OCI-LY3 (cell line): ENCODE results near the gene FBXL15.

Source experiments
- H2AFZ ChIP-seq: fragments of 200-600, 300-600 bp; shearing (Covaris generic); 2 replicates; pipeline ENCODE4 v1.6.0; 2014; ENCODE audit warnings: antibody characterized with exemption, low read depth, low read length
- H3K27ac ChIP-seq: fragments of 200-600, 300-600 bp; sonication (generic); 2 replicates; pipeline ENCODE4 v1.5.1; 2014; ENCODE audit warnings: mild to moderate bottlenecking, low read length, moderate library complexity, mixed read lengths
- H3K27me3 ChIP-seq: fragments of 200-600, 300-600 bp; sonication (generic); 2 replicates; pipeline ENCODE4 v1.6.1; 2014; ENCODE audit warnings: low read depth, low read length, mixed read lengths
- H3K36me3 ChIP-seq: fragments of 200-600, 300-600 bp; sonication (generic); replicated peaks from 2 replicates; pipeline ENCODE3; 2014; ENCODE audit warnings: low read depth, low read length, mixed read lengths
- H3K4me1 ChIP-seq: fragments of 300-600, 200-600 bp; sonication (generic); 2 replicates; pipeline ENCODE4 v1.6.1; 2014; ENCODE audit warnings: low read length, mixed read lengths
- H3K4me2 ChIP-seq: fragments of 200-600, 300-600 bp; sonication (generic); 2 replicates; pipeline ENCODE4 v1.6.1; 2014; ENCODE audit warnings: low read length, mixed read lengths
- H3K4me3 ChIP-seq: fragments of 300-600, 200-600 bp; sonication (generic); 2 replicates; pipeline ENCODE4 v1.5.1; 2014; ENCODE audit warnings: antibody characterized with exemption, mild to moderate bottlenecking, low read length, moderate library complexity
- H3K79me2 ChIP-seq: fragments of 300-600, 200-600 bp; shearing (Covaris generic); 2 replicates; pipeline ENCODE4 v1.6.1; 2014; ENCODE audit warnings: mild to moderate bottlenecking, low read length, mixed read lengths
- H3K9ac ChIP-seq: fragments of 300-600, 200-600 bp; shearing (Covaris generic); 2 replicates; pipeline ENCODE4 v1.6.0; 2014; ENCODE audit warnings: mild to moderate bottlenecking, low read length, moderate library complexity
- H3K9me3 ChIP-seq: fragments of 200-600, 300-600 bp; shearing (Covaris generic); 2 replicates; pipeline ENCODE4 v1.6.1; 2014; ENCODE audit warnings: low read length, mixed read lengths; ENCODE audit not compliant: insufficient read depth
- H4K20me1 ChIP-seq: fragments of 200-600, 300-600 bp; sonication (generic); 2 replicates; pipeline ENCODE4 v1.6.1; 2016; ENCODE audit warnings: low read length, mixed read lengths; ENCODE audit not compliant: insufficient read depth
- EZH2phosphoT487 ChIP-seq: fragments of 200-600 bp; shearing (Covaris generic); IDR thresholded peaks from 2 replicates; pipeline ENCODE4 v1.6.1; 2018; ENCODE audit warnings: antibody characterized with exemption, mixed run types, low read depth
- TF ChIP-seq, protein P1 (sequence below): fragments of 200-600, 300-600 bp; sonication (generic); IDR thresholded peaks from 2 replicates; pipeline ENCODE4 v1.5.1; 2014; ENCODE audit warnings: antibody characterized with exemption, low read length, low read depth

Gene FBXL15

DNA sequence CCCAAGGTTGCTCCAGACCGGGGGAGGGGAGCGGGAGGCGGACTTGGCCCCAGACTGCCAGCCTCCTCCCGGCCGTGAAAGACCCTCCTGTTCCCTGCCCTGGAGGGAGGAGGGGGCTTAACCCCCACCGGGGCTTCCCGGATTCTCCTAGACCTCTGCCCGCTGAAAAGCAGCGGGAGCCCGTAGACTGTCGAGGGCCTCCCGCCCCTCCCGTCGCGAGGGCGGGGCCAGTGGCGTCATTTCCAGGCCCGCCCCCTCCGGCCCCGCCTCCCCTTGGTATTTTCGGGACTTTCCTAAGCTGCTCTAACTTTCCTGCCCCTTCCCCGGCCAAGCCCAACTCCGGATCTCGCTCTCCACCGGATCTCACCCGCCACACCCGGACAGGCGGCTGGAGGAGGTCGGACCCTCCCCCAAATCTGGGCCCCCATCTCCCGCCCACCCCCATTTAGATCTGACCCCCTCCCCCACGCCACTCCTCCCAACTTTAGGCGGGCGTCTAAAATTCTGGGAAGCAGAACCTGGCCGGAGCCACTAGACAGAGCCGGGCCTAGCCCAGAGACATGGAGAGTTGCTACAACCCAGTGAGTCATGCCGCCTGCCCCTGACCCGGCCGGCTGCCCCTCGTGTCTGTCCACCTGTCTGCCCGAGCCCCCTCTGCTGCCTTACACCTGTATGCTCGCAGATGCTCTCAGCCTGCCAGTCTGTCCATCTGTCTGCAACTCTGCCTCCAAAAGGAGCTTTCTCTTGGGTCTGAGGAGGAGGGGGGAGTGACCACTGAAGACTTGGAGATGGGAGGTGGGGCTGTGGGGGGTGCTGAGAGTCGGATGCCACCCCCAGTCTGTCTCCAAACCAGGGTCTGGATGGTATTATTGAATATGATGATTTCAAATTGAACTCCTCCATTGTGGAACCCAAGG is 25.0 kb upstream of the FBXL15 start, which contains the start of gene NFKB2:
NFKB2 (plus strand) TSS at position 306 of the 917 bp plus-strand sequence; CDS start at position 561, 255 bp downstream.
- Histone ChIP-seq H2AFZ (no peak within 1 kb of the TSS; the same call in 1 of the 2 replicates), H3K27ac (peak within 1 kb of the TSS; percentile 97), H3K4me2 (peak within 1 kb of the TSS; percentile 95), H3K4me1 (peaks cover 43% of the 10 kb centered on the region), H3K79me2 (peaks cover 45% of the 10 kb centered on the region), H3K4me3 (peak within 1 kb of the TSS; percentile 93), H3K27me3 (no peaks in the 10 kb centered on the region), H3K9me3 (no peaks in the 10 kb centered on the region), H3K9ac (peak within 1 kb of the TSS; percentile 99), H3K36me3 (peaks cover 37% of the 10 kb centered on the region), H4K20me1 (peaks cover 9% of the 10 kb centered on the region)
- no peak for TF ChIP-seq EZH2phosphoT487
- TF ChIP-seq, protein P1, sequence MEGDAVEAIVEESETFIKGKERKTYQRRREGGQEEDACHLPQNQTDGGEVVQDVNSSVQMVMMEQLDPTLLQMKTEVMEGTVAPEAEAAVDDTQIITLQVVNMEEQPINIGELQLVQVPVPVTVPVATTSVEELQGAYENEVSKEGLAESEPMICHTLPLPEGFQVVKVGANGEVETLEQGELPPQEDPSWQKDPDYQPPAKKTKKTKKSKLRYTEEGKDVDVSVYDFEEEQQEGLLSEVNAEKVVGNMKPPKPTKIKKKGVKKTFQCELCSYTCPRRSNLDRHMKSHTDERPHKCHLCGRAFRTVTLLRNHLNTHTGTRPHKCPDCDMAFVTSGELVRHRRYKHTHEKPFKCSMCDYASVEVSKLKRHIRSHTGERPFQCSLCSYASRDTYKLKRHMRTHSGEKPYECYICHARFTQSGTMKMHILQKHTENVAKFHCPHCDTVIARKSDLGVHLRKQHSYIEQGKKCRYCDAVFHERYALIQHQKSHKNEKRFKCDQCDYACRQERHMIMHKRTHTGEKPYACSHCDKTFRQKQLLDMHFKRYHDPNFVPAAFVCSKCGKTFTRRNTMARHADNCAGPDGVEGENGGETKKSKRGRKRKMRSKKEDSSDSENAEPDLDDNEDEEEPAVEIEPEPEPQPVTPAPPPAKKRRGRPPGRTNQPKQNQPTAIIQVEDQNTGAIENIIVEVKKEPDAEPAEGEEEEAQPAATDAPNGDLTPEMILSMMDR: no peak

- Histone ChIP-seq H3K9ac (peak overlapping the region; percentile 99), H2AFZ (no peak overlapping the region), H3K27me3 (no peaks in the 10 kb centered on the region), H3K4me2 (peak overlapping the region; percentile 95), H3K9me3 (no peaks in the 10 kb centered on the region), H3K27ac (peak overlapping the region; percentile 97), H3K79me2 (peaks cover 45% of the 10 kb centered on the region), H3K4me3 (peak overlapping the region; percentile 93), H3K4me1 (peaks cover 43% of the 10 kb centered on the region), H3K36me3 (peaks cover 42% of the 10 kb centered on the region), H4K20me1 (peaks cover 10% of the 10 kb centered on the region)
- TF ChIP-seq, protein P1: no peak
- no peak for TF ChIP-seq EZH2phosphoT487
These were observed 24.4 kb upstream of the FBXL15 start for GRCh38 chr10:102396317-102396650.

DNA sequence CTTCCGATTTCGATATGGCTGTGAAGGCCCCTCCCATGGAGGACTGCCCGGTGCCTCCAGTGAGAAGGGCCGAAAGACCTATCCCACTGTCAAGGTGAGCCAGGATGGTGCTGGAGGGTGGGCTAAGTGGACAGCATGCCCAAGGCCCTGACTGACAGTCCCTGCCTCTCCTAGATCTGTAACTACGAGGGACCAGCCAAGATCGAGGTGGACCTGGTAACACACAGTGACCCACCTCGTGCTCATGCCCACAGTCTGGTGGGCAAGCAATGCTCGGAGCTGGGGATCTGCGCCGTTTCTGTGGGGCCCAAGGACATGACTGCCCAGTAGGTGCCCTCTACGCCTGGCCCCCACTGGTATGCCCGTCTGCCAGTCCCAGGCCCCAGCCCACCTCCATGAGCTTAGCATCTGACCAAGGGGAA is 23.9 kb upstream of the FBXL15 start:
- Histone ChIP-seq H3K4me3 (peak overlapping the region; percentile 93), H3K27ac (peak overlapping the region; percentile 97), H3K9ac (peak overlapping the region; percentile 99)

More for the DNA sequence above, 23.9 kb upstream of the FBXL15 start:
- Histone ChIP-seq H3K79me2 (peaks cover 45% of the 10 kb centered on the region), H3K36me3 (peaks cover 45% of the 10 kb centered on the region), H2AFZ (no peak overlapping the region), H3K4me2 (peak overlapping the region; percentile 95), H4K20me1 (peaks cover 13% of the 10 kb centered on the region), H3K9me3 (no peaks in the 10 kb centered on the region), H3K27me3 (no peaks in the 10 kb centered on the region), H3K4me1 (peaks cover 43% of the 10 kb centered on the region)
- TF ChIP-seq, protein P1: no peak
- no peak for TF ChIP-seq EZH2phosphoT487
